Aorta (tissue), 5 donors: ENCODE data around the gene AJUBA. TPM values are rescaled to one million over a fixed set of nuclear protein-coding genes. Genes with fewer than 3 reads are reported as not detected.

ENCODE experiments used
- ATAC-seq: fragments of 200-7000 bp; cut with Tn5 transposase; one replicate; pipeline ENCODE4 v1.9.1; 2022; ENCODE audit warnings: moderate library complexity; ENCODE audit not compliant: low FRiP score
- DNase-seq, 2 donors: peaks; one replicate each; pipeline ENCODE4 v3.0.0-alpha.2; 2020
- H3K27ac ChIP-seq, 2 donors: one replicate each; pipeline ENCODE4 v1.5.1; 2013; ENCODE audit warnings: low read length in 2 of 2, mild to moderate bottlenecking in 2 of 2, moderate library complexity in 2 of 2, control low read depth in 1 of 2, inconsistent platforms in 1 of 2, low read depth in 1 of 2
- H3K27me3 ChIP-seq, 2 donors: one replicate each; pipeline ENCODE4 v1.6.1; 2013; ENCODE audit warnings: control low read depth in 1 of 2, low read length in 1 of 2, mild to moderate bottlenecking in 1 of 2, moderate library complexity in 1 of 2; ENCODE audit not compliant: insufficient read depth in 2 of 2, control insufficient read depth in 1 of 2
- H3K36me3 ChIP-seq, 2 donors: one replicate each; pipeline ENCODE4 v1.6.1; 2013; ENCODE audit warnings: control low read depth in 1 of 2, low read length in 1 of 2, mild to moderate bottlenecking in 1 of 2; ENCODE audit not compliant: insufficient read depth in 2 of 2, control insufficient read depth in 1 of 2
- H3K4me1 ChIP-seq, 2 donors: one replicate each; pipeline ENCODE4 v1.6.1; 2013; ENCODE audit warnings: low read length in 2 of 2, control low read depth in 1 of 2, mild to moderate bottlenecking in 1 of 2, moderate library complexity in 1 of 2; ENCODE audit not compliant: insufficient read depth in 2 of 2, control insufficient read depth in 1 of 2
- H3K4me3 ChIP-seq, 2 donors: one replicate each; pipeline ENCODE4 v1.5.1; 2013; ENCODE audit warnings: low read length in 2 of 2, control low read depth in 1 of 2, mild to moderate bottlenecking in 1 of 2
- H3K9me3 ChIP-seq: one replicate; pipeline ENCODE4 v1.6.1; 2013; ENCODE audit warnings: mild to moderate bottlenecking, low read length; ENCODE audit not compliant: control insufficient read depth
- WGBS, 2 donors: extraction: QIAGEN DNeasy Blood & Tissue Kit; methylation state at CpG; one replicate each; pipeline ENCODE4 v1.1.7; 2013; 5-methylcytosine and 5-hydroxymethylcytosine counted together
- intact Hi-C, 2 donors: fragments of 100-400 bp; cut with DNase I; formaldehyde crosslinking; loops; one replicate each; pipeline versions ENCODE4 v1.14.2 to v1.15.0; 2022
- polyA plus RNA-seq, 2 donors: library from polyadenylated mRNA; stranded (reverse); fragments of 200-250 nt; gene quantifications; one replicate each; pipeline ENCODE4 v1.2.3, GENCODE V29; 2013
- total RNA-seq, 2 donors: library from RNA; stranded (reverse); fragmentation: NEBNext Ultra II Directional; extraction: Animal tissue kit (Norgen Biotek cat#: 25700); gene quantifications; one replicate each; pipeline ENCODE4 v1.2.1, GENCODE V29; 2021
- donor health status: healthy with polysubstance abuse.
- donor health status: Bipolar disorder and iron deficiency.
- donor health status: DM: no; HTN: no; CAD: no.
- donor health status: DM: no; HTN: no; CAD: no.
- donor health status: DM: yes; HTN: yes; CAD: no.

Gene AJUBA
- total and polyA plus RNA-seq, 4 donors: 2.2 to 16.2 (median 8.3) TPM

- Histone ChIP-seq H3K27me3 (no peaks in the 10 kb centered on the region), H3K27ac (no peak overlapping the region), H3K4me3 (no peak overlapping the region), H3K9me3 (no peaks in the 10 kb centered on the region), H3K4me1 (no peaks in the 10 kb centered on the region), H3K36me3 (peaks cover 0 to 11% of the 10 kb centered on the region in 2 donors)
- intact Hi-C loops: no loop called here
- DNase-seq (no peak), ATAC-seq (no peak)
- WGBS, 2 donors: 93 to 94% methylated on average over 8 of the region's 8 CpGs
Measured at GRCh38 chr14:22925513-22925912, 56.8 kb downstream of the AJUBA start.

- H3K36me3 ChIP-seq: peaks cover 0 to 11% of the 10 kb centered on the region in 2 donors
- 95 to 96% methylated on average over 5 of the region's 5 CpGs for WGBS, 2 donors
- DNase-seq (no peak), ATAC-seq (no peak)
- no peaks in the 10 kb centered on the region for H3K4me1 ChIP-seq
- no peak overlapping the region for H3K4me3 ChIP-seq
- intact Hi-C loops: no loop called here
- no peak overlapping the region for H3K27ac ChIP-seq
- no peaks in the 10 kb centered on the region for H3K27me3 ChIP-seq
- no peaks in the 10 kb centered on the region for H3K9me3 ChIP-seq
Measured at GRCh38 chr14:22923746-22924145, 58.6 kb downstream of the AJUBA start.

GRCh38 chr14:22922294-22922693 is 60.1 kb downstream of the AJUBA start:
- H3K9me3 ChIP-seq: no peaks in the 10 kb centered on the region
- H3K27ac ChIP-seq: no peak overlapping the region
- peaks cover 0 to 11% of the 10 kb centered on the region in 2 donors for H3K36me3 ChIP-seq
- no peak overlapping the region for H3K4me3 ChIP-seq
- H3K4me1 ChIP-seq: no peaks in the 10 kb centered on the region
- intact Hi-C loops: no loop called here
- no peak for ATAC-seq
- DNase-seq: no peak
- 76 to 83% methylated on average over 2 of the region's 2 CpGs for WGBS, 2 donors
- H3K27me3 ChIP-seq: no peaks in the 10 kb centered on the region

Other genes with a start within 250 kb of the AJUBA start
- 10 to 100 TPM; 60.0 to 74.8 TPM for gene OXA1L, start 215.9 kb downstream of the AJUBA start, total RNA-seq
- gene OXA1L, start 215.9 kb downstream of the AJUBA start, polyA plus RNA-seq: 100 to 1,000 TPM in 1 of 2 donors, 10 to 100 TPM in 1; 69.4 to 123 TPM
- 10 to 100 TPM; 16.7 TPM for gene SLC7A7, start 167.1 kb downstream of the AJUBA start, total RNA-seq
- gene SLC7A7, start 167.1 kb downstream of the AJUBA start, polyA plus RNA-seq: 10 to 100 TPM; 15.4 to 44.2 TPM
- 10 to 100 TPM; 37.2 to 49.1 TPM for gene MRPL52, start 152.7 kb downstream of the AJUBA start, total RNA-seq
- 10 to 100 TPM; 47.3 to 56.0 TPM for gene MRPL52, start 152.7 kb downstream of the AJUBA start, polyA plus RNA-seq
- gene MMP14, start 146.0 kb downstream of the AJUBA start, total RNA-seq: 100 to 1,000 TPM; 206 to 250 TPM
- 10 to 100 TPM; 29.8 to 99.2 TPM for gene MMP14, start 146.0 kb downstream of the AJUBA start, polyA plus RNA-seq
- gene LRP10, start 110.8 kb downstream of the AJUBA start, total RNA-seq: 100 to 1,000 TPM; 161 to 187 TPM
- gene LRP10, start 110.8 kb downstream of the AJUBA start, polyA plus RNA-seq: 100 to 1,000 TPM in 1 of 2 donors, 10 to 100 TPM in 1; 53.0 to 134 TPM
- under 1 TPM; 0.36 to 0.75 TPM for gene REM2, start 99.3 kb downstream of the AJUBA start, total RNA-seq
- gene REM2, start 99.3 kb downstream of the AJUBA start, polyA plus RNA-seq: under 1 TPM in 1 of 2 donors, not detected in 1; 0.92 TPM
- gene RBM23, start 63.4 kb downstream of the AJUBA start, total RNA-seq: 10 to 100 TPM; 65.4 to 72.6 TPM
- gene RBM23, start 63.4 kb downstream of the AJUBA start, polyA plus RNA-seq: 10 to 100 TPM; 19.9 to 54.3 TPM
- gene PRMT5, start 53.2 kb downstream of the AJUBA start, total RNA-seq: 10 to 100 TPM; 32.0 to 36.5 TPM
- 10 to 100 TPM; 27.7 to 36.2 TPM for gene PRMT5, start 53.2 kb downstream of the AJUBA start, polyA plus RNA-seq
- 10 to 100 TPM; 19.7 to 33.9 TPM for gene HAUS4, start 25.5 kb downstream of the AJUBA start, total RNA-seq
- gene HAUS4, start 25.5 kb downstream of the AJUBA start, polyA plus RNA-seq: 10 to 100 TPM; 39.5 to 62.7 TPM
- gene C14orf93, start 27.6 kb upstream of the AJUBA start, total RNA-seq: 1 to 10 TPM; 5.5 to 8.6 TPM
- gene C14orf93, start 27.6 kb upstream of the AJUBA start, polyA plus RNA-seq: 10 to 100 TPM in 1 of 2 donors, 1 to 10 TPM in 1; 8.8 to 11.0 TPM
- gene PSMB5, start 52.3 kb upstream of the AJUBA start, total RNA-seq: 10 to 100 TPM; 67.7 to 68.4 TPM
- 100 to 1,000 TPM; 103 to 116 TPM for gene PSMB5, start 52.3 kb upstream of the AJUBA start, polyA plus RNA-seq
- gene PSMB11, start 59.7 kb upstream of the AJUBA start, total RNA-seq: not detected
- not detected for gene PSMB11, start 59.7 kb upstream of the AJUBA start, polyA plus RNA-seq
- 10 to 100 TPM in 1 of 2 donors, 1 to 10 TPM in 1; 3.4 to 11.4 TPM for gene CDH24, start 75.0 kb upstream of the AJUBA start, total RNA-seq
- gene CDH24, start 75.0 kb upstream of the AJUBA start, polyA plus RNA-seq: 1 to 10 TPM in 1 of 2 donors, not detected in 1; 4.1 TPM
- 100 to 1,000 TPM; 134 to 183 TPM for gene ACIN1, start 112.6 kb upstream of the AJUBA start, total RNA-seq
- 100 to 1,000 TPM in 1 of 2 donors, 10 to 100 TPM in 1; 34.1 to 147 TPM for gene ACIN1, start 112.6 kb upstream of the AJUBA start, polyA plus RNA-seq
- gene C14orf119, start 113.0 kb upstream of the AJUBA start, total RNA-seq: 10 to 100 TPM; 37.6 to 41.4 TPM
- 10 to 100 TPM; 27.8 to 32.2 TPM for gene C14orf119, start 113.0 kb upstream of the AJUBA start, polyA plus RNA-seq
- under 1 TPM in 1 of 2 donors, not detected in 1; 0.18 TPM for gene CIROP, start 122.4 kb upstream of the AJUBA start, total RNA-seq
- not detected for gene CIROP, start 122.4 kb upstream of the AJUBA start, polyA plus RNA-seq
- gene CEBPE, start 136.7 kb upstream of the AJUBA start, total RNA-seq: under 1 TPM; 0.29 to 0.33 TPM
- under 1 TPM in 1 of 2 donors, not detected in 1; 0.13 TPM for gene CEBPE, start 136.7 kb upstream of the AJUBA start, polyA plus RNA-seq
- gene SLC7A8, start 201.1 kb upstream of the AJUBA start, total RNA-seq: 10 to 100 TPM; 20.0 to 31.4 TPM
- gene SLC7A8, start 201.1 kb upstream of the AJUBA start, polyA plus RNA-seq: 10 to 100 TPM in 1 of 2 donors, 1 to 10 TPM in 1; 8.9 to 11.0 TPM